Suprapubic skin (tissue), 4 donors: ENCODE results near the gene DGCR6L. TPM values are rescaled to one million over a fixed set of nuclear protein-coding genes. Genes with fewer than 3 reads are reported as not detected.
A peak's percentile ranks its signal among the peaks of the same experiment; 100 is the strongest.

Experiments used
- DNase-seq, 2 donors: peaks; one replicate each; pipeline ENCODE4 v3.0.0-alpha.2; 2019; ENCODE audit warnings: low spot score in 2 of 2
- H3K27ac ChIP-seq: fragments of 200-600 bp; sonication (generic); one replicate; pipeline ENCODE4 v1.5.1; 2019
- H3K27me3 ChIP-seq: fragments of 200-600 bp; sonication (generic); one replicate; pipeline ENCODE4 v1.5.1; 2019
- H3K36me3 ChIP-seq: fragments of 200-600 bp; sonication (generic); one replicate; pipeline ENCODE4 v1.5.1; 2019
- H3K4me1 ChIP-seq: fragments of 200-600 bp; sonication (generic); one replicate; pipeline ENCODE4 v1.5.1; 2019
- H3K4me3 ChIP-seq: fragments of 200-600 bp; sonication (generic); one replicate; pipeline ENCODE4 v1.5.1; 2019; ENCODE audit warnings: mild to moderate bottlenecking
- H3K9me3 ChIP-seq: fragments of 200-600 bp; sonication (generic); one replicate; pipeline ENCODE4 v1.5.1; 2019
- EP300 ChIP-seq: sonication (generic); formaldehyde crosslinking; IDR thresholded peaks from one replicate; pipeline ENCODE4 v1.6.1; 2017; ENCODE audit warnings: antibody characterized with exemption
- POLR2A ChIP-seq, 2 donors: fragments of 450-650 bp; IDR thresholded peaks; one replicate each; pipeline ENCODE4 v1.6.1; 2017; ENCODE audit warnings: antibody characterized with exemption in 2 of 2, mild to moderate bottlenecking in 2 of 2, moderate library complexity in 2 of 2
- POLR2AphosphoS5 ChIP-seq, 3 donors: sonication (generic); formaldehyde crosslinking; IDR thresholded peaks; one replicate each; pipeline ENCODE4 v1.6.1; 2017; ENCODE audit warnings: antibody characterized with exemption in 3 of 3
- WGBS: methylation state at CpG from one replicate; pipeline ENCODE4 v1.1.5; 2018; 5-methylcytosine and 5-hydroxymethylcytosine counted together
- total RNA-seq, 4 donors: library from RNA; depleted of rRNA; stranded (reverse); fragments of >200 nt; gene quantifications; one replicate each; pipeline ENCODE4 v1.1.0, GENCODE V29; 2016
- TF ChIP-seq, protein P1 (sequence below), 2 donors: fragments of 200-600 bp in 1 of 2; fragments of 450-650 bp in 1 of 2; sonication (generic) in 1 of 2; IDR thresholded peaks; one replicate each; pipeline ENCODE4 v1.5.1; 2016 to 2019; ENCODE audit warnings: antibody characterized with exemption in 2 of 2, mild to moderate bottlenecking in 1 of 2, moderate library complexity in 1 of 2

DGCR6L gene
- total RNA-seq, 4 donors from 2014 or later: 45.9 to 75.2 (median 63.0) TPM

DNA sequence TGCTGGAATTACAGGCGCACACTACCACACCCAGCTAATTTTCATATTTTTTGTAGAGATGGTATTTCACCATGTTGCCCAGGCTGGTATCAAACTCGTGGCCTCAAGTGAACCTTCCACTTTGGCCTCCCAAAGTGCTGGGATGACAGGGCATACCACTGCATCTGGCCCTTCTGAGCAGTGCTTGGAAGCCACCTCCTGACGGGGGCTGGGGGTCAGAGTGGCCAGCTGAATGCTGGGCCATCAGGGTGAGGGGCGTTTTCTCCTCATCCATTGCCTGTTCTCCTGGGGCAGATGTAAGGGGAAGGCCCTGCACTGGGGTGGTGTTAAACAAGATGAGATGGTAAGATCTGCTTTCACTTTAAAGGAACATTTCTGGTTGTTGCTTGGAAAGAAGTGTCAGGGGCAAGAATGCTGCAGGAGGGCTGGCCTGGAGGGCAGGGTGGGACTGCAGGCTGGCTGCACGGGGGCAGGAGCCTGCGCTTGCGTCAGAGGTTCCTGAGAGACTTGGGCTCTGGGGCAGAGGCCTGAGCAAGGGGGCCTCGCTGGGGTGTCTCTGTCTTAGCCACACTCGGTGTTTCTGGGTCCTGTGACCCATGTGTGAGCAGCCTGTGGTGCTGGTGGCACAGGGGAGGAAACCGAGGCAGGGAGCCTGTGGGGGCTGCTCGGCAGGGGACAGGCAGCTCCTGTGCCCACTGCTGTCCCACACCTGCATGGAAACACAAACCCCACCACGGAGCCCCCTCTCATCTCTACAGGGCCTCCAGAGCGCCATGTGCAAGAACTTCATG is 17.2 kb downstream of the DGCR6L start:
- Histone ChIP-seq H3K27me3 (peaks cover 30% of the 10 kb centered on the region), H3K4me1 (peaks cover 24% of the 10 kb centered on the region), H3K36me3 (no peaks in the 10 kb centered on the region), H3K9me3 (no peaks in the 10 kb centered on the region), H3K4me3 (no peak overlapping the region), H3K27ac (no peak overlapping the region)
- 59% methylated on average over 11 of the region's 13 CpGs for WGBS
- TF ChIP-seq POLR2A (IDR thresholded peaks at IDR 0.05): no peak
- TF ChIP-seq, protein P1, sequence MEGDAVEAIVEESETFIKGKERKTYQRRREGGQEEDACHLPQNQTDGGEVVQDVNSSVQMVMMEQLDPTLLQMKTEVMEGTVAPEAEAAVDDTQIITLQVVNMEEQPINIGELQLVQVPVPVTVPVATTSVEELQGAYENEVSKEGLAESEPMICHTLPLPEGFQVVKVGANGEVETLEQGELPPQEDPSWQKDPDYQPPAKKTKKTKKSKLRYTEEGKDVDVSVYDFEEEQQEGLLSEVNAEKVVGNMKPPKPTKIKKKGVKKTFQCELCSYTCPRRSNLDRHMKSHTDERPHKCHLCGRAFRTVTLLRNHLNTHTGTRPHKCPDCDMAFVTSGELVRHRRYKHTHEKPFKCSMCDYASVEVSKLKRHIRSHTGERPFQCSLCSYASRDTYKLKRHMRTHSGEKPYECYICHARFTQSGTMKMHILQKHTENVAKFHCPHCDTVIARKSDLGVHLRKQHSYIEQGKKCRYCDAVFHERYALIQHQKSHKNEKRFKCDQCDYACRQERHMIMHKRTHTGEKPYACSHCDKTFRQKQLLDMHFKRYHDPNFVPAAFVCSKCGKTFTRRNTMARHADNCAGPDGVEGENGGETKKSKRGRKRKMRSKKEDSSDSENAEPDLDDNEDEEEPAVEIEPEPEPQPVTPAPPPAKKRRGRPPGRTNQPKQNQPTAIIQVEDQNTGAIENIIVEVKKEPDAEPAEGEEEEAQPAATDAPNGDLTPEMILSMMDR (IDR thresholded peaks at IDR 0.05): no peak
- no peak for TF ChIP-seq POLR2AphosphoS5 (IDR thresholded peaks at IDR 0.05)
- TF ChIP-seq EP300: no peak
- DNase-seq: no peak

DNA sequence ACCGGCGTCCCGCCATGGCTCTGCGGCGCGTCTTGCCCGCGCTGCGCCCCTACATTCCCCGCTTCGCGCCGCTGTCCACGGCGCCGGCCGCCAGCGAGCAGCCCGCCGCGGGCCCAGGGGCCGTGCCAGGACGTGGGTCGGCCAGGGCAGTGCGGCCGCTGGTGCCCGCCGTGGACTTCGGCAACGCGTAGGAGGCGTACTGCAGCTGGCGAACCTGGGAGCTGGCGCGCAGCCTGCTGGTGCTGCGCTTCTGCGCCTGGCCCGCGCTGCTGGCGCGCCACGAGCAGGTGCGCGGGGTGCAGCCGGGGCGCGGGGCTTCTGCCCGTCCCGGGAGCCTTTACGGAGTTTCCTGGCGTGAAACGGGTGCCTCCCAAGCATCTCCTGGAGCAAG is 20.1 kb downstream of the DGCR6L start:
- H3K27me3 ChIP-seq: peaks cover 26% of the 10 kb centered on the region
- peaks cover 24% of the 10 kb centered on the region for H3K4me1 ChIP-seq
- no peak for DNase-seq
- no peaks in the 10 kb centered on the region for H3K9me3 ChIP-seq
- 0% methylated on average over 4 of the region's 52 CpGs for WGBS
- TF ChIP-seq POLR2A (IDR thresholded peaks at IDR 0.05) (no peak), EP300 (no peak), POLR2AphosphoS5 (IDR thresholded peaks at IDR 0.05) (no peak)
- TF ChIP-seq, protein P1 (IDR thresholded peaks at IDR 0.05): no peak
- H3K4me3 ChIP-seq: peak overlapping the region; percentile 75
- peak overlapping the region; percentile 45 for H3K27ac ChIP-seq
- H3K36me3 ChIP-seq: no peaks in the 10 kb centered on the region

DNA sequence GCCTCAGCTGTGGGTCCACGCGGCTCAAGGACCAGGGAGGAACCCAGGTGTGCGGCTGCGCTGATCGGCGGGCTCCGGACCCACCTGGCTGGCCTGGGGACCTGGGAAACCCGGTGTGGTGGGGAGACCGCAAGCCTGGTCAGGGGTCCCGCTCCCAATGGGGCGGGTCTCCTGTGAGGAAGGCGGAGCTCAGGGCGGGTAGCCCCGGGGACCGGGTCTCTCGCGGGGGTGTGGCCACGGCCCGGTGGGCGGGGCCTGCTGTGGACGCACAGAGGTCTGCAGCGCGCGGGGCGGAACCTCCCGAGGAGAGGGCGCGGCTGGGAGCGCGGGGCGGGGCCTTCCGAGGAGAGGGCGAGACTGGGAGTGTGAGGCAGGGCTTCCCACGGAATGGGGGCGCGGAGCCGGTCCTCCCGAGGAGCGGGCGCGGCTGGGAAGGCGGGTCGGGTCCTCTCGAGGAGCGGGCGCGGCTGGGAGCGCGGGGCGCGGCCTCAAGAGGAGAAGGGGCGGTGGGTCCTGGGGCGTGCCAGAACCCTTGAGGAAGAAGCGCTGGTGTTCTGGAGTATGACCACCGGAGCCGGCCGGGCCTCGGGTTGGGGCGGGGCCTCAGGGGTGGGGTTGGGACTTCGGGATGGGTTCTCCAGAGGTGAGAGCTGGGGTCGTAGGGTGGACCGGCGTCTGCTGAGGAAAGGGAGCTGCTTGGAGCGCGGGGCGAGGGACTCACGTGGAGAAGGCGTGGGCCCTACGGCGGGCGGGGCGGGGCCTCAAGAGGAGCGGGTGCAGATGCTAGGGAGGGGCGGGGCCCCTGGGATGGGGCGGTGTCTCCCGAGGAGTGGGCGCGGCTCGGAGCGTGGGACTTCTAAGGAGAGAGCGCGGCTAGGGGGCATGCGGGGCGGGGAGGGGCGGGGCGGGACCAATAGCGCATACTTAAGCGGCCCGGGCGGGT is 20.8 kb downstream of the DGCR6L start:
- peaks cover 24% of the 10 kb centered on the region for H3K4me1 ChIP-seq
- H3K36me3 ChIP-seq: no peaks in the 10 kb centered on the region
- 0% methylated on average over 31 of the region's 90 CpGs for WGBS
- H3K4me3 ChIP-seq: peak overlapping the region; percentile 75
- H3K9me3 ChIP-seq: no peaks in the 10 kb centered on the region
- DNase-seq: peak; percentile 91 to 92
- H3K27me3 ChIP-seq: peaks cover 24% of the 10 kb centered on the region
- H3K27ac ChIP-seq: peak overlapping the region; percentile 62
- TF ChIP-seq, protein P1 (IDR thresholded peaks at IDR 0.05): no peak
- TF ChIP-seq POLR2AphosphoS5 (IDR thresholded peaks at IDR 0.05) (no peak), EP300 (no peak)

DNA sequence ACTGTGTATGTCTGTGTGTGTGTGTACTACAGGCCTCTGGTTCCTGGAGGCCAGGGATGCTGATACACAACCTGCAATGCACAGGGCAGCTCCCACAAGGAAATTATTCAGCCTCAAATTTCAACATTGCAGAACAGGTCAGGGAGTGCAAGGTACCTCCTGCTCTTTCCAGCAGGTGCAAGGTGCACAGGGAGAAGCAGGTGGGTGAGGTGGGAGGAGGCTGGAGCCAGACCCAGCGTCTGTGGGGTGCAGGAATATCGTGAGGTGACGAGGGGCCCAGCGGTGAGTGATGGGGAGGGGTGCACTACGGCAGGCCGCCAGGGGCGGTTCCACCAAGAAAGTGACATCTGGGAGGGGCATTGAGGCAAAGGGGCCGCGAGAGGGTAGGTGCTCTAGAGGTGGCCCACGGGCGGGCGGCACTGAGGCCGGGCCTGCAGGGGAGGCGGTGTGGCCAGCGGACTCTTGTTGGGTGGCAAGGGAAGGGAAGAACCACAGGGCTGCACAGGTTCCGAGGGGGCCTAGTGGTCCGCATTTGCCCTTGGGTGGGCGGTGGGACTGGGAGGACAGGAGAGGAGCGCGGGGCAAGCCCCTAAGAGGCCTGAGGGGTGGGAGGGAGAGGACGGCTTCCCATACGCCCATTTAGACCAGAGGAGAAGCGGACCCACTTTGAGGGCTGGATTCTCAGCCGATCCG is 21.6 kb downstream of the DGCR6L start:
- no peak overlapping the region for H3K27ac ChIP-seq

DNA sequence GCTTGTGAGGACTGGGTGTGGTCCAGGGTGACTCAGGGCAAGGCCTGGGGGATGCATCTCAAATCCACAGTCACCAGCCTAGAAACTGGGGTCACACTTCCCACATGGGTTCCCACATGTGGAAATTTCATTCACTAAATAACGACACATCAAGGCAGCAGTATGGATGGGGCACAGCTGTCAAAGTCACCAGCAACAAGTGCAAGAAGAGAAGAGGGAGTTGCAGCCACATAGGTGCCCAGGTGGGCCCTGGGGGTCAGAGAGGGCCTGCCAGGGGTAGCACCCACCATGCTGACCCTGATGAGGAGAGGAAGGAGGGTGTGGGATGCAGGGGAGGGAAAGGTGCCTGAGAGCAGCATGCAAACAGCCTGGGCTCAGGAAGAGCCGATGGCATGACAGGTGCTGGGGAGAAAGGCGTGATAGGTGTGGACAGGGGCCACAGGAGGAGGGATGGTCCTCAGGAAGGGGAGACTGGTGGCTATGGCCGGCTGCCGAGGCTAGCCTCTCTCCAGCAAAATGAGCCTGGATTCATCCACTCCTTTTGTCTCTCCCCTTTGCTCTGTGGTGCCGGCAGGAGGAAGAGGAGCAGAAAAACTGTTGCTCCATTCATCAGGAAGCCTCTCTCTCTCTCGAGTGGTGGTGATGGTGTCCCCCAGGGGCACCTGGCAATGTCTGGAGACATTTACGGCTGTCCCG is 22.3 kb downstream of the DGCR6L start:
- Histone ChIP-seq H3K9me3 (no peaks in the 10 kb centered on the region), H3K36me3 (no peaks in the 10 kb centered on the region), H3K4me3 (no peak overlapping the region), H3K27ac (no peak overlapping the region), H3K27me3 (peaks cover 17% of the 10 kb centered on the region), H3K4me1 (peaks cover 21% of the 10 kb centered on the region)
- TF ChIP-seq POLR2A (IDR thresholded peaks at IDR 0.05) (no peak), POLR2AphosphoS5 (IDR thresholded peaks at IDR 0.05) (no peak), EP300 (no peak)
- TF ChIP-seq, protein P1 (IDR thresholded peaks at IDR 0.05): no peak
- WGBS: 69% methylated on average over 5 of the region's 9 CpGs
- no peak for DNase-seq

More for the DNA sequence above, 21.6 kb downstream of the DGCR6L start:
- H3K4me1 ChIP-seq: peaks cover 24% of the 10 kb centered on the region
- DNase-seq: no peak
- no peak for TF ChIP-seq EP300
- no peak for TF ChIP-seq POLR2A (IDR thresholded peaks at IDR 0.05)
- TF ChIP-seq POLR2AphosphoS5 (IDR thresholded peaks at IDR 0.05): no peak
- WGBS: 57% methylated on average over 16 of the region's 25 CpGs
- peaks cover 24% of the 10 kb centered on the region for H3K27me3 ChIP-seq
- no peaks in the 10 kb centered on the region for H3K36me3 ChIP-seq
- H3K9me3 ChIP-seq: no peaks in the 10 kb centered on the region
- peak overlapping the region; percentile 75 for H3K4me3 ChIP-seq
